ENCODE data around the gene ACTR3C.

DNA sequence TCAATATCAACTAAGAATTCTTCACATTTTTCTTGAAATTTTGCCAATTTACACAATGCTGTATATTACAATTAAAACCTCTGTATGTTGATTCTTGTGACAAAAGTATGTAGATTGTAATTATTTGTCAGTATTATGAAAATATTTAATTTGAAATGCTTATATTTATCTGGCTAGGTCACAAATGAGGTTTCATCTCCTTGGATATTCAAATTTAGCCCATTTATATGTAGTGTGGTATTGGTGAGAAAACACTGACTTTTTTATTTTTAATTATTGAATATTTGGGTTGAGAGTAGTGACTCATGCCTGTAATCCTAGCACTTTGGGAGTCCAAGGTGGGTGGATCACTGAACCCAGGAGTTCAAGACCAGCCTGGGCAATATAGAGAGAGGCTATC, 21.0 kb upstream of the ACTR3C start:
- TF ChIP-seq CTCF (IDR thresholded peaks at IDR 0.05) (no peak), POLR2AphosphoS5 (IDR thresholded peaks at IDR 0.05) (no peak), POLR2A (IDR thresholded peaks at IDR 0.05) (no peak)
